Epidermal melanocyte (primary cell): Measurements from ENCODE around the gene CCDC3.
"Not testable (repeated sequence)": the region's sequence is repeated elsewhere in the genome, so short reads cannot be mapped to it uniquely, and the experiment has no call there.

Experiments used
- DNase-seq: peaks from one replicate; pipeline ENCODE4 v3.0.0; 2011; ENCODE audit warnings: low spot score; ENCODE audit not compliant: insufficient read length

CCDC3 gene

GRCh38 chr10:13001041-13001886 lies at the start of gene CCDC3:
Gene CCDC3 (minus strand): TSS chr10:13001713. CDS start chr10:13001570, 143 bp downstream.
- DNase-seq: no peak

GRCh38 chr10:13051126-13051694 lies 49.7 kb upstream of the CCDC3 start:
- no peak for DNase-seq

DNA sequence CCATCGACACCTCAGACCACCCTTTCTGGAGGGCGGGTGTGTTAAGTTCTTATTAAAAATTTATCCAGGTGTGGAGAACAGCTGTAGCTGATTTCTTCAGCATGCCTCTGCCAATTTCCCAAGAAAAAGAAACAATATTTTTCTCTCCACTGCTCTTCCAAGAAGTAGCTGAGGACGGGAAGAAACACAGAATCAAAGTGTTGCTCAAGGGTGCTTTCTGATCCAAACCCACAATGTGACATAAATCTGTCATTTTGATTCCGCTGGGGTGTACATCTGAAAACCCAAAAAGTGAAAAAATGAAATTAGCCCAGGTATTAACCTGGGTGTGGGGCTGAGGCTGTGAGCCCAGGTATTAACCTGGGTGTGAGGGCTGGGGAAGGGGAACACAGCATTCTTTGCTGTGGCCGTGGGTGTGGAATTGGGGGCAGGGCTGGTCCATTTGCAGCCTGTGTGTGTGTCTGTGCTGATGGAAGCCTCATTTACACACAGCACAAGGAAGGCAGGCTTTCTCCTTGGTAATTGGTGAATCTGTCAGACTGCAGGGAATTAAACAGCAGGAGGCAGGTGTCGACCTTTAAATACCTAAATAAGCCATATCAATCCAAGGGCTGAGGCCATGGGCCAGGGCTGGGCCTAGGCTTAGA lies 48.4 kb upstream of the CCDC3 start:
- no peak for DNase-seq

GRCh38 chr10:13048762-13049161 lies 47.2 kb upstream of the CCDC3 start:
- no peak for DNase-seq

DNA sequence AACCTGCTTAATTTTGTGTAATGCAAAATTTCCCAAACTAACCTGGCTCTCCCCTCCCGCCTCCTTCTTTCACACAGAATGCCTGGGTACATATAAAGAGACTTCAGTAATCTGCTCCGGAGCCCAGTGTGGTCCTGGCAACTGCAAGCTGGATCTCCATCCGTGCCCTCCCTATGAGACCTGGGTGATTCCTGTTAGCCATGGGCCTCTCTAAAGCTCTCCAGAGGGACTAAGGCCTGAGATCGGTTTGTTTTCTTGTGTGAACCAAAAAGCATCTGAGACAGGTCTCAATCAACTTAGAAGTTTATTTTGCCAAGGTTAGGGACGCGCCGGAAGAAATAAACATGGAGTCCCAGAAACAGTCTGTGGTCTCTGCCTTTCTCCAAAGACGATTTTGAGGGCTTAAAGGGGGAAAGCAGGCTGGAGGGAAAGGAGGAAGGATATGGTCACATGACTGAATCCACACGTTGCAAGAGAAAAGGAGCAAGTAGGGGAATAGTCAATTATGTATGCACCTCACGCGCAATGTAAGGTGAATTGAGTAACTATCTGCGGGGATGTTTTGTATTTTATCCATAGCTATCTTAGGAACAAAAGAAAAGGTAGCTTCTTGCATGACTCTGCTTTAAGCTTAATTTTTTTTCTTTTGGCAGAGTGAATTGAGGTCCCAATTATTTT lies 46.2 kb upstream of the CCDC3 start:
- no peak for DNase-seq

- no peak for DNase-seq
Observed at GRCh38 chr10:13046851-13047528, 45.5 kb upstream of the CCDC3 start.

DNA sequence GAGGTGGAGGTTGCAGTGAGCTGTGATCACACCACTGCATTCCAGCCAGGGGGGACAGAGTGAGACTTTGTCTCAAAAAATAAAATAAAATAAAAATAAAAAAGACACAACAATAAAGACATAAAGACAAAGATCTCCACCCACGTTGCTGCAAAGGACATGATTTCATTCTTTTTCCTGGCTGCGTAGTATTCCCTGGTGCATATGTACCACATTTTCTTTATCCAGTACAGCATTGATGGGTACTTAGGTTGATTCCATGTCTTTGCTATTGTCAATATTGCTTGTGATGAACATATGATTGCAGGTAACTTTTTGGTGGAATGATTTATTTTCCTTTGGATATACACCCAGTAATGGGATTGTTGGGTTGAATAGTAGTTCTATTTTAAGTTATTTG lies 42.0 kb upstream of the CCDC3 start:
- no peak for DNase-seq

DNA sequence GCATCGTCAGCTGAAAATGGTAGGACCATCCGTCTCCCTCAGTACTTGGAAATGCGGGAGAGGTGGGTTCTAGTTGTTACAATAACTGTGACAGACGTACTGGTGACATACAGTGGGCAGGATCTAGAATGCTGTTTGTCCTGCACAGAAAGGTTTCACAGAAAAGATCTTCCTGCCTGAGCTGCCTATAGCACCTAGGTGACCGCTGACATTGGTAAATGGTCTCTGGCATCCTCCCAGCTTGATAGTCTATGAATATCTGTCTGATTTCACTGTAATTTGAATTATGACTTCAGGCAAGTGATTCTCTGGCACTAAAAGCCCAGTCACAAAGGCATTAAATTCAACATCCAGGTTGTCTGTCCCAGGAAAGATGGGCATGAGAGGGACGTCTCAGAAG lies 38.2 kb upstream of the CCDC3 start:
- DNase-seq: no peak

DNA sequence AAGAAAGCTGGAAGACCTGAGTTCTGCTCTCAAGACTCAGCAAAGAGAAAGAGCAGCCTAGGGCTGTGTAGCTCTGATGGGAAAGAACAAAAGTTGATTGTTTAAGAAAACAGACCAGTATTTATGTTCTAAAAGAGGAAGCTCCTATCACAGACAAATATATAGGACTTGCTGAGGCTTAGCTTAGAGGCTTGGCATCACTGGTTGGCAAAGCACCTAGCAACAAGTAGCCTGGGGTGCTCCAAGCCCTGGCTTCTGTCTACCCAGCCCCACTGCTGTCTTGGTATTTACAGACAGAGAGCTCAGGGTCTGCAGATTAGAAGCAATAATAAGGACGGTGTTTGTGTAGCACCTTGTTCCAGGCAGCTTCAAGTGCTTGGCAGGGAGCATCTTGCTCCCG lies 36.9 kb upstream of the CCDC3 start:
- peak; percentile 64 for DNase-seq

- no peak for DNase-seq
Observed at GRCh38 chr10:13037832-13038231, 36.3 kb upstream of the CCDC3 start.

- no peak for DNase-seq
Observed at GRCh38 chr10:13036841-13037240, 35.3 kb upstream of the CCDC3 start.

DNA sequence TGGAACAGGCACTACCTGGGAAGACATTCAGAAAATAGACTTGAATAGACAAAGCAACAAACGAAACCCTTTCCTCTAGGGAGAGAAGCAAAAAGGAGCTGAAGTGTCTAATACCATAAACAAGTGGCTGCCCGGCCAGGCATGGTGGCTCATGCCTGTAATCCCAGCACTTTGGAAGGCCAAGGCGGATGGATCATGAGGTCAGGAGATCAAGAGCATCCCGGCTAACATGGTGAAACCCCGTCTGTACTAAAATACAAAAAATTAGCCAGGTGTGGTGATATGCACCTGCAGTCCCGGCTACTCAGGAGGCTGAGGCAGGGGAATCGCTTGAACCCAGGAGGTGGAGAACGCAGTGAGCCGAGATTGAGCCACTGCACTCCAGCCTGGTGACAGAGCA lies 34.2 kb upstream of the CCDC3 start:
- DNase-seq: not testable (repeated sequence)

DNA sequence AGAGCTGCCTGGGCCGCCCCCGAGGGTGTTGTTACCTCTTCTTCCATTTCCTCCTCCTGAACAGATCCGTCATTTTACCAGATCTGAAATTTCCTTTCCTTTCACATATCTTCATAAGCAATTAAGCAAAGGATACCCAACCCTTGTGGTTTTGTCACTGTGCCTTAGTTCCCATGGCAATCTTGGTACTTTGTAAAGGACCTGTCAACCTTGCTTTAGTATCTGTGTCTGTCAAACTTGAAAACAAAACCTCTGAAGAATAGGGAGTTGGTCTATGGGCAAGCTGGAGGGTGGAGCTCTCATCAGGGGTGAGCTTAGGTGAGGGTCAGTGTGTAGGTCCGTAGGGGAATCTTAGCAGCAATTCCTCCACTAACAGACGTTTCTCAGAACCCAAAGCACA lies 25.4 kb upstream of the CCDC3 start:
- no peak for DNase-seq

DNA sequence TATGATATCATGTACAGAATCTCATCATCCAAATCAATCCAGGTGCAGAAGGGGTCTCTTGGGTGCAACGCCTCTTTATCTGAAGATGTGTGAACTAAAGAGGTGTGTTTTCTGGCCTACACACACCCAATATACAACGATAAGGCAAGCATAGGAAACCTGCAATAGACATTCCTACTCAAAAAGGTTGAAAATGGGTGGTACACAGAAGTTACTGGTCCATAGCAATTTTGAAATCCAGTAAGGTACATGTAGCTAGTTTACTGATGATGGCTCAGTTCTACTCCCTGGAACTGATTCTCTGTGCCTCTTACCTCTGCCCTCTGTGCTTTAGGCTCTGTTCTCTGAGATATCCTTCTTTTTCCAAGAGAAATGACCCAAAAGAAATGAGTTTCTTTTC lies 22.2 kb upstream of the CCDC3 start:
- DNase-seq: no peak

- no peak for DNase-seq
Observed at GRCh38 chr10:13019280-13019679, 17.8 kb upstream of the CCDC3 start.

DNA sequence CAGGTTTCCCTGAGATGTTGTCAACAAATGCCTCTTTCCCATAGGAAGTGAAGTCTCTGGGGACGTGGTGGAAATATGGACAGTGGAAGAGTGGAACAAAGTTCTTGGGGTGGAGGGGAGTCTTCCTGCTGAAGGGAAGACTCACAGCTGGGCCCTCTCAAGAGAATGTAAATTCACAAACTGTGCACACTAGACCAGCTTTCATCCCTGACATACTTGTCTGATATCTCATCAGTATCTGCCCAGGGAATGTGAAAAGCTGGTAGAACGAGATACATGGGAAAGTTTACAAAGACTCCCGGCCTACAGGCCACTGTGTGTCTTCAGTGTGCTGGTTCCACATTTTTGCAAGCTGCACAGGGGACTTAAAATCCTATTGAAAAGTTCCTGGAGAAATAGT lies 16.7 kb upstream of the CCDC3 start:
- no peak for DNase-seq

DNA sequence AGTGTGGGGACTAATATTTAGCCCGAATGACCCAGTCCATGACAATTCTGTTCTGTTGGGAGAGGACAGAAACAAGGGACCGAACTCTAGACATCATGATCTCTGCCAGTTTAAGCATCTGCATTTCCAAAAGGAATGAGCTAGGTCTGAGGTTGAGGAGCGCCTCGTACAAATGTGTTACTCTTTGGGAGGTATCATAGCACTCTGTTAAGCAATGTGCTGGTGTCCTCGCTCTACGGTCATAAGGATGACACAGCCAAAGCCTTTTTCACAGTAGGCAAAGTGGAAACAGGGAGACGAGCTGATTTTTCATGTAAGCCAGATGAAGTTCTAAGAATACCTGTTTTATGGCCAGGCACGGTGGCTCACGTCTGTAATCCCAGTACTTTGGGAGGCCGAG lies 15.4 kb upstream of the CCDC3 start:
- DNase-seq: no peak

- DNase-seq: no peak
Observed at GRCh38 chr10:13016426-13016825, 14.9 kb upstream of the CCDC3 start.

DNA sequence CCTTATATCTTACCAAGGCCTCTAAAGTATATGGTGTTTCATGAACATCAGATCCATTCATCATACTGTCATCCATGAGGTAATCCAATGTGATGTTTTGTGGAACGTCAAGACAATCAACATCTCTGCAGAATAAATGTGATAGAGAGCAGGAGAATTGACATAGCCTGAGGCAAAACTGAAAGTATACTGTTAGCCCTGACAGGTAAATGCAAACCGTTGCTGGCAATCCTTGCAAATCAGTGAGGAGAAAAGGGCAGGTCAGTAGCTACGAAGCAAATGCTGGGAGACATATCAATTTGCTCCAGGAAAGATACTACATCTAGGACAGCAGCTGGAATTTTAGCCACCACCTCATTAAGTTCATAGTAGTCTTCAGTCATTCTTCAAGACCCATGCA lies 4.5 kb upstream of the CCDC3 start:
- DNase-seq: no peak

GRCh38 chr10:13003759-13004158 lies 2.2 kb upstream of the CCDC3 start:
- DNase-seq: no peak

DNA sequence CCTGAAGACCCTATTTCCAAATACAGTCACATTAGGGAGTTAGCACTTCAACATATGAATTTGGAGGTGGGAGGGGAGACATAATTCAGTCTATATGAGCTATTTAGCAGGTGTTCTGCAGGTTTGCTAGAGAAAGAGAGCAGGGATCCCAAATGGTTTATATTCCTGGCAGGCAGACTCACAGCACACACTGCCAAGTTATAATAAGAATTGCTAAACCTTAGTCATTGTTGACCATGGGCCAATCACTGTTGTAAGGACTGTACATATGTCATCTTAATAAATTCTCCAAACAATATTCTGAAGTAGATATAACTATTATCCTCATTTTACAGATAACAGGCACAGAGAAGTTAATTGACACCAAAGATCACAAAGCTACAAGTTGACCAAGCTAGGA lies 1.5 kb upstream of the CCDC3 start:
- no peak for DNase-seq

- no peak for DNase-seq
Observed at GRCh38 chr10:13001887-13002212, 337 bp upstream of the CCDC3 start.
